Measurements from ENCODE around the gene MAP1S.
A peak's percentile ranks its signal among the peaks of the same experiment; 100 is the strongest.

Gene MAP1S

GRCh38 chr19:17695198-17695597, 24.1 kb upstream of the MAP1S start:
- DNase-seq, result no peak

GRCh38 chr19:17703824-17704463, 15.3 kb upstream of the MAP1S start:
- peak; percentile 38 for DNase-seq

GRCh38 chr19:17706750-17707181, 12.5 kb upstream of the MAP1S start:
- peak; percentile 59 for DNase-seq

- DNase-seq, result no peak
Observed at GRCh38 chr19:17711851-17712250, 7.4 kb upstream of the MAP1S start.

GRCh38 chr19:17716309-17716929, 2.9 kb upstream of the MAP1S start:
- DNase-seq, result no peak

GRCh38 chr19:17718550-17718946, 732 bp upstream of the MAP1S start:
- no peak for DNase-seq

- DNase-seq, result no peak
Observed at GRCh38 chr19:17719730-17720400, 585 bp downstream of the MAP1S start.

GRCh38 chr19:17720440-17720839, 1.2 kb downstream of the MAP1S start:
- no peak for DNase-seq

GRCh38 chr19:17721111-17721628, 1.9 kb downstream of the MAP1S start:
- DNase-seq, result no peak

- peak; percentile 33 for DNase-seq
Observed at GRCh38 chr19:17721821-17722220, 2.5 kb downstream of the MAP1S start.

GRCh38 chr19:17722655-17723240, 3.5 kb downstream of the MAP1S start:
- no peak for DNase-seq

- DNase-seq, result no peak
Observed at GRCh38 chr19:17724655-17725054, 5.4 kb downstream of the MAP1S start.

- DNase-seq, result no peak
Observed at GRCh38 chr19:17725422-17726078, 6.3 kb downstream of the MAP1S start.

- DNase-seq, result no peak
Observed at GRCh38 chr19:17726136-17726741, 7.0 kb downstream of the MAP1S start.

- DNase-seq, result no peak
Observed at GRCh38 chr19:17726964-17727773, 7.9 kb downstream of the MAP1S start.

GRCh38 chr19:17727843-17728242, 8.6 kb downstream of the MAP1S start:
- no peak for DNase-seq

GRCh38 chr19:17733127-17733526, 13.8 kb downstream of the MAP1S start:
- no peak for DNase-seq

- no peak for DNase-seq
Observed at GRCh38 chr19:17734146-17734545, 14.9 kb downstream of the MAP1S start.

- DNase-seq, result no peak
Observed at GRCh38 chr19:17735410-17735809, 16.1 kb downstream of the MAP1S start.

GRCh38 chr19:17737690-17738153, 18.4 kb downstream of the MAP1S start:
- DNase-seq, result peak; percentile 27

GRCh38 chr19:17739121-17739875, 20.0 kb downstream of the MAP1S start:
- peak; percentile 12 for DNase-seq

All from fibroblast of skin of right biceps (primary cell).